Measurements from ENCODE around the gene DMWD.

DNA sequence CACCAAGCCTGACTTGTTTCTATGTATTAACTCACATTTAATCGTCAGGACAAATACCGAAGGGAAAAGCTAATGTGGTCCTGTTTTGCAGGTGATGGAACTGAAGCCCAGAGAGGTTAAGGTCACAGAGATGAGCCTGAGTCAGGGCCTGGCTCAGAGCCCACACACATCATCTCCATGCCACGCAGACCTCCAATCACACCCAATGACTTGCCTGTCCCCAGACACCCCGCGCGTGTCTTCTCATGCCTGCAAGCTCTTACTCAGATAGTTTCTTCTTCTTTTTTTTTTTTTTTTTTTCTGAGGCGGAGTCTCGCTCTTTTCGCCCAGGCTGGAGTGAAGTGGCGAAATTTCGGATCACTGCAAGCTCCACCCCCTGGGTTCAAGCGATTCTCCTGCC lies 40.0 kb downstream of the DMWD start:
- no peak for TF ChIP-seq EP300 (IDR thresholded peaks at IDR 0.05)
- TF ChIP-seq, protein P1, sequence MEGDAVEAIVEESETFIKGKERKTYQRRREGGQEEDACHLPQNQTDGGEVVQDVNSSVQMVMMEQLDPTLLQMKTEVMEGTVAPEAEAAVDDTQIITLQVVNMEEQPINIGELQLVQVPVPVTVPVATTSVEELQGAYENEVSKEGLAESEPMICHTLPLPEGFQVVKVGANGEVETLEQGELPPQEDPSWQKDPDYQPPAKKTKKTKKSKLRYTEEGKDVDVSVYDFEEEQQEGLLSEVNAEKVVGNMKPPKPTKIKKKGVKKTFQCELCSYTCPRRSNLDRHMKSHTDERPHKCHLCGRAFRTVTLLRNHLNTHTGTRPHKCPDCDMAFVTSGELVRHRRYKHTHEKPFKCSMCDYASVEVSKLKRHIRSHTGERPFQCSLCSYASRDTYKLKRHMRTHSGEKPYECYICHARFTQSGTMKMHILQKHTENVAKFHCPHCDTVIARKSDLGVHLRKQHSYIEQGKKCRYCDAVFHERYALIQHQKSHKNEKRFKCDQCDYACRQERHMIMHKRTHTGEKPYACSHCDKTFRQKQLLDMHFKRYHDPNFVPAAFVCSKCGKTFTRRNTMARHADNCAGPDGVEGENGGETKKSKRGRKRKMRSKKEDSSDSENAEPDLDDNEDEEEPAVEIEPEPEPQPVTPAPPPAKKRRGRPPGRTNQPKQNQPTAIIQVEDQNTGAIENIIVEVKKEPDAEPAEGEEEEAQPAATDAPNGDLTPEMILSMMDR (IDR thresholded peaks at IDR 0.05): no peak
- no peak for TF ChIP-seq POLR2A (IDR thresholded peaks at IDR 0.05)

All from sigmoid colon (tissue), 4 donors.